AG04450 (cell line): ENCODE measurements around the gene MTMR3. TPM values are rescaled to one million over a fixed set of nuclear protein-coding genes. Genes with fewer than 3 reads are reported as not detected.

Source experiments
- CTCF ChIA-PET: fragments of 300-600, 350-600 bp; formaldehyde crosslinking; extraction: SDS; loops from one replicate; lab custom pipeline; 2022; ENCODE audit warnings: antibody characterized with exemption, inconsistent platforms; lab: Charles Lee
- POLR2A ChIA-PET: fragments of 350-600 bp; formaldehyde crosslinking; extraction: SDS; loops from one replicate; lab custom pipeline; 2021; ENCODE audit warnings: antibody characterized with exemption, inconsistent platforms; lab: Yijun Ruan, JAX
- DNase-seq: peaks from one replicate; pipeline ENCODE4 v3.0.0-alpha.2; 2011; ENCODE audit warnings: low read depth, low spot score
- H3K27ac ChIP-seq: one replicate; pipeline ENCODE4 v1.5.1; 2012; ENCODE audit warnings: low read depth, low read length, control low read depth
- H3K27me3 ChIP-seq: one replicate; pipeline ENCODE4 v1.6.0; 2012; ENCODE audit warnings: low read length; ENCODE audit not compliant: control insufficient read depth, insufficient read depth
- H3K4me3 ChIP-seq: 2 replicates; pipeline ENCODE4 v1.5.1; 2011; ENCODE audit warnings: mild to moderate bottlenecking, low read depth, low read length, control low read depth
- H3K9me3 ChIP-seq: 2 replicates; pipeline ENCODE4 v1.5.1; 2012; ENCODE audit warnings: low read length; ENCODE audit not compliant: control insufficient read depth, insufficient read depth
- CTCF ChIP-seq: IDR thresholded peaks from 2 replicates; pipeline ENCODE4 v1.5.1; 2011; ENCODE audit warnings: low read depth, low read length, control low read depth, inconsistent platforms
- polyA plus RNA-seq: library from polyadenylated mRNA; depleted of rRNA; stranded (reverse); fragments of >200 nt; gene quantifications from 2 replicates; pipeline ENCODE4 v1.2.3, GENCODE V29; 2011

The MTMR3 gene
- polyA plus RNA-seq, 1 experiment: 27.8 TPM

DNA sequence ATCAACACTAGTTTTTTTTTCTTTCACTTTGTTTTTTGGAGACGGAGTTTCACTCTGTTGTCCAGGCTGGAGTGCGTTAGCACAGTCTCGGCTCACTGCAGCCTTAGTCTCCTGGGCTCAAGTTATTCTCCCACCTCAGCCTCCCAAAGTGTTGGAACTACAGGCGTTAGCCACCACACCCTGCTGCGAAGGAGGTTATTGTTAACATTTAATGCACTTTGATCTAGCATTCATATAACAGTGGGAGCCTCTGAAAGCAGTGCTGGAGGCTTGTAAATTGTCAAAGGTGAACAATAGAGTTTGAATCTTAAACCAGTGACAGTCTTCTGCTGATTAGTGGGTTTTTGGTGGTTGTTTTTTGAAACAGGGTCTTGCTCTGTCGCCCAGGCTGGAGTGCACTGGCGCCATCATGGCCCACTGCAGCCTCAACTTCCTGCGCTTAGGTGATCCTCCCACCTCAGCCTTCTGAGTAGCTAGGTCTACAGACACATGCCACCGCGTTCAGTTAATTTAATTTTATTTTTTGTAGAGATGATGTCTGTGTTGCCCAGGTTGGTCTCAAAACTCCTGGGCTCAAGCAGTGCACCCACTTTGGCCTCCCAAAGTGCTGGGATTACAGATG lies 100.4 kb downstream of the MTMR3 start:
- no peaks in the 10 kb centered on the region for H3K9me3 ChIP-seq
- no peak for TF ChIP-seq CTCF
- ChIA-PET POLR2A (no interaction called here), CTCF (no interaction called here)
- no peak overlapping the region for H3K27ac ChIP-seq
- no peaks in the 10 kb centered on the region for H3K27me3 ChIP-seq
- no peak overlapping the region for H3K4me3 ChIP-seq
- no peak for DNase-seq

DNA sequence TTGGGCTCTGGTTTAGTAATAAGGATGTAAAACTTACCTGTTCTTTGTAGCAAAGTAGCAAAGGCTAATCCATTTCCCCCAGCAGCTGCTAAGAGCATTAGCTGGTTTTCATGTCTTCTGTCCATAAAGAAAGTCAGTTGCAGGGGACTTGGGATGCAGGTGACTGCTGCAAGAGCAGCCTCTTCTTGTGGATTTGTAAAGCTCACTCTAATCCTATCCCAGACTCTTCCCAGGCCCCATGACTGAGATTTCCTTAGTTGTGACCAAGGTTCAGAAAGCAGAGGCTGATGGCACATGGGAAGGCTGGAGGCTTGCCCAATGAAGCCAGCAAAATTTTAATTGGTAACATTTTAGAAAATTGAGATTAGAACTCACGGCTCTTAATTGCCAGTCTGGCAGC lies 102.9 kb downstream of the MTMR3 start:
- H3K27me3 ChIP-seq: no peaks in the 10 kb centered on the region
- no peak overlapping the region for H3K4me3 ChIP-seq
- CTCF ChIA-PET: no interaction called here
- no peak overlapping the region for H3K27ac ChIP-seq
- TF ChIP-seq CTCF: no peak
- no peaks in the 10 kb centered on the region for H3K9me3 ChIP-seq
- no peak for DNase-seq
- POLR2A ChIA-PET: interaction anchor here (0.6 kb wide), 1 partner anchor 164 kb away, joined by 3 read pairs; no protein-coding TSS in a partner anchor

DNA sequence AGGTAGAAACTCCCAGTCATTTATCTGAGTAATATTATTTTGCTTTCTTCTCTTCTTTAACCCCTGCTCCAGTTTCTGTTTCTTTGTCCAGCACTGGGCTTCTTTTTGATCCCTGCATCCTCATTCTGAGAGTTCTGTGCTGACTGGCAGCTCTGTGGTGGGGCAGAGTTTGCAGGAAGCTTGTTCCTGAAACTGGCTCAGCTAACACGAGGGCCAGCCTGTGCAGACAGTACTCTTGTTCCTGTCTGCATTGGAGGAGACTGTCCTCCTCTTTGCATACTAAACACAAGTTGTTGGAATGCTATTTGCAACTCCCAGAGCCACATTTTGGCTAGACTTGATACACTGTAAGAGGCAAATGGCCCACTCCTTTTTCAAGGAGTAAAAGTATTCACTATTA lies 104.2 kb downstream of the MTMR3 start:
- ChIA-PET CTCF (interaction anchor here (1.6 kb wide), 1 partner anchor 18 kb away, joined by 5 read pairs; no protein-coding TSS in a partner anchor), POLR2A (no interaction called here)
- H3K4me3 ChIP-seq: no peak overlapping the region

GRCh38 chr22:29988719-29989118 lies 105.7 kb downstream of the MTMR3 start:
- no peak overlapping the region for H3K27ac ChIP-seq
- H3K4me3 ChIP-seq: no peak overlapping the region
- ChIA-PET POLR2A (no interaction called here), CTCF (no interaction called here)
- TF ChIP-seq CTCF: no peak
- no peaks in the 10 kb centered on the region for H3K9me3 ChIP-seq
- DNase-seq: no peak
- H3K27me3 ChIP-seq: no peaks in the 10 kb centered on the region

More for the DNA sequence above, 104.2 kb downstream of the MTMR3 start:
- DNase-seq: no peak
- H3K27me3 ChIP-seq: no peaks in the 10 kb centered on the region
- TF ChIP-seq CTCF: no peak
- H3K27ac ChIP-seq: no peak overlapping the region
- H3K9me3 ChIP-seq: no peaks in the 10 kb centered on the region

- Histone ChIP-seq H3K9me3 (no peaks in the 10 kb centered on the region), H3K27ac (no peak overlapping the region), H3K27me3 (no peaks in the 10 kb centered on the region), H3K4me3 (no peak overlapping the region)
- ChIA-PET POLR2A (no interaction called here), CTCF (no interaction called here)
- TF ChIP-seq CTCF: no peak
- DNase-seq: no peak
Observed at GRCh38 chr22:29989446-29989845, 106.5 kb downstream of the MTMR3 start.
